ENCODE data around the gene SERINC4.
A peak's percentile ranks its signal among the peaks of the same experiment; 100 is the strongest.

DNA sequence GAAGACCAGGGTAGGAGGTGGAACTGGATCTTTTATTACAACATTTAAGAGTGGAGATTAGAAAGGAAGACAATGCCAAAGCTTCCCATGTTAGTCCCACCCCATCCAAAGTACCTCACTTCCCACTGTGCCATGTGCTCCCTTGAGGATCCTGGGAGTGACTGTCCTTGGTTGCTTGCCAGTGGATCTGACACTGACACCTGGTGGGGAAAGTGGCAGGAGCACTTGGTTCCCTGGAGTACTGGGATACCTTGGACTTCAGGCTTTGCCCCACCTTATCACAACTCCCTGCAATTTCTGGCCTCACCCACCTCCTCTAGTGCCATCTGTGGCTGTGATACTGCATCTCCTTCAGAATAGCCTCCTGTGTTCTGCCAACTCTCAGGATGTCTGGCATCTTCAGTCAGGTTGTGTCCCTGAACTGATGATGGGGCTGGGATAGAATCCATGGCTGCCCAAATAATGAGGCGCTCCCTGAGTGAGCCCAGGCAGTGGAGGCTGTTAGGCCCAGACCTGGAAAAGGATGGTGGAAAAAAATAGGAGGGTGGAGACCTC, 24.5 kb downstream of the SERINC4 start:
- TF ChIP-seq SIN3A (IDR thresholded peaks at IDR 0.05; ENCODE audit: borderline replicate concordance, low read depth, low read length): no peak
- TF ChIP-seq, protein P1, sequence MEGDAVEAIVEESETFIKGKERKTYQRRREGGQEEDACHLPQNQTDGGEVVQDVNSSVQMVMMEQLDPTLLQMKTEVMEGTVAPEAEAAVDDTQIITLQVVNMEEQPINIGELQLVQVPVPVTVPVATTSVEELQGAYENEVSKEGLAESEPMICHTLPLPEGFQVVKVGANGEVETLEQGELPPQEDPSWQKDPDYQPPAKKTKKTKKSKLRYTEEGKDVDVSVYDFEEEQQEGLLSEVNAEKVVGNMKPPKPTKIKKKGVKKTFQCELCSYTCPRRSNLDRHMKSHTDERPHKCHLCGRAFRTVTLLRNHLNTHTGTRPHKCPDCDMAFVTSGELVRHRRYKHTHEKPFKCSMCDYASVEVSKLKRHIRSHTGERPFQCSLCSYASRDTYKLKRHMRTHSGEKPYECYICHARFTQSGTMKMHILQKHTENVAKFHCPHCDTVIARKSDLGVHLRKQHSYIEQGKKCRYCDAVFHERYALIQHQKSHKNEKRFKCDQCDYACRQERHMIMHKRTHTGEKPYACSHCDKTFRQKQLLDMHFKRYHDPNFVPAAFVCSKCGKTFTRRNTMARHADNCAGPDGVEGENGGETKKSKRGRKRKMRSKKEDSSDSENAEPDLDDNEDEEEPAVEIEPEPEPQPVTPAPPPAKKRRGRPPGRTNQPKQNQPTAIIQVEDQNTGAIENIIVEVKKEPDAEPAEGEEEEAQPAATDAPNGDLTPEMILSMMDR (IDR thresholded peaks at IDR 0.05): peak; percentile 44
- TF ChIP-seq, protein P2, sequence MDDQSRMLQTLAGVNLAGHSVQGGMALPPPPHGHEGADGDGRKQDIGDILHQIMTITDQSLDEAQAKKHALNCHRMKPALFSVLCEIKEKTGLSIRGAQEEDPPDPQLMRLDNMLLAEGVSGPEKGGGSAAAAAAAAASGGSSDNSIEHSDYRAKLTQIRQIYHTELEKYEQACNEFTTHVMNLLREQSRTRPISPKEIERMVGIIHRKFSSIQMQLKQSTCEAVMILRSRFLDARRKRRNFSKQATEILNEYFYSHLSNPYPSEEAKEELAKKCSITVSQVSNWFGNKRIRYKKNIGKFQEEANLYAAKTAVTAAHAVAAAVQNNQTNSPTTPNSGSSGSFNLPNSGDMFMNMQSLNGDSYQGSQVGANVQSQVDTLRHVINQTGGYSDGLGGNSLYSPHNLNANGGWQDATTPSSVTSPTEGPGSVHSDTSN (IDR thresholded peaks at IDR 0.05): no peak
- no peak for TF ChIP-seq IRF3 (IDR thresholded peaks at IDR 0.05; ENCODE audit: low read depth, low read length)
- no peak for TF ChIP-seq GABPA (IDR thresholded peaks at IDR 0.05; ENCODE audit: low read depth)
- TF ChIP-seq CHD2 (IDR thresholded peaks at IDR 0.05; ENCODE audit: low read length, partially characterized antibody): no peak
- peak; percentile 30 for TF ChIP-seq RAD21 (IDR thresholded peaks at IDR 0.05; ENCODE audit: low read length)
- TF ChIP-seq USF2 (IDR thresholded peaks at IDR 0.05; ENCODE audit: borderline replicate concordance, low read depth, low read length): no peak
- TF ChIP-seq SMC3 (IDR thresholded peaks at IDR 0.05; ENCODE audit: low read depth, low read length): no peak
- no peak for TF ChIP-seq EP300 (IDR thresholded peaks at IDR 0.05; ENCODE audit: borderline replicate concordance in 1 of 2, low read depth in 1 of 2, low read length in 1 of 2)
- no peak for TF ChIP-seq ZBTB33 (IDR thresholded peaks at IDR 0.05; ENCODE audit: borderline replicate concordance, low read depth)
- no peak for TF ChIP-seq POLR2AphosphoS5 (IDR thresholded peaks at IDR 0.05; ENCODE audit: low read depth, low read length)
